ENCODE results near the gene ADH6.
"Not testable (repeated sequence)": the region's sequence is repeated elsewhere in the genome, so short reads cannot be mapped to it uniquely, and the experiment has no call there.

The ADH6 gene

DNA sequence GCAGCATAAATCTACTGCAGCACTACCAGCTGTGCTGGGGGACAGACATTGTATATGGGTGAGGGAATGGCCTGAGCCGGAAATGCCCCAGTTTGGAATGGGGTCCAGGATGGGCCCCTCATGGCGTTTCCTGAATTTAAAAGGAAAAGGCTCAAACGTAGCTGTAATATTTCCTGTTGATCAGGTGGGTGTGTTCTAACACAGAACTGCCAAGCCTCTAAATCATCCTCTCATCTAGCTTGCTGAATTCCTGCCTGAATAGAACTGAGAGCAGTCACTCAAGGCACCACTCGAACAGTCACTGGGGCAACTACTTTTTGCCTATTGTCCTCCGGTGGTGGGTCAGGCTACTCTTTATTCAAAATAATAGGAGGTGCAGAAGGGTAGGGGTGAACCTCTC is 28.7 kb downstream of the ADH6 start:
- Histone ChIP-seq H3K27ac (no peak overlapping the region), H3K4me1 (no peaks in the 10 kb centered on the region), H3K9me3 (no peaks in the 10 kb centered on the region), H3K27me3 (no peaks in the 10 kb centered on the region), H3K4me3 (no peak overlapping the region), H3K36me3 (no peaks in the 10 kb centered on the region)
- TF ChIP-seq, protein P1, sequence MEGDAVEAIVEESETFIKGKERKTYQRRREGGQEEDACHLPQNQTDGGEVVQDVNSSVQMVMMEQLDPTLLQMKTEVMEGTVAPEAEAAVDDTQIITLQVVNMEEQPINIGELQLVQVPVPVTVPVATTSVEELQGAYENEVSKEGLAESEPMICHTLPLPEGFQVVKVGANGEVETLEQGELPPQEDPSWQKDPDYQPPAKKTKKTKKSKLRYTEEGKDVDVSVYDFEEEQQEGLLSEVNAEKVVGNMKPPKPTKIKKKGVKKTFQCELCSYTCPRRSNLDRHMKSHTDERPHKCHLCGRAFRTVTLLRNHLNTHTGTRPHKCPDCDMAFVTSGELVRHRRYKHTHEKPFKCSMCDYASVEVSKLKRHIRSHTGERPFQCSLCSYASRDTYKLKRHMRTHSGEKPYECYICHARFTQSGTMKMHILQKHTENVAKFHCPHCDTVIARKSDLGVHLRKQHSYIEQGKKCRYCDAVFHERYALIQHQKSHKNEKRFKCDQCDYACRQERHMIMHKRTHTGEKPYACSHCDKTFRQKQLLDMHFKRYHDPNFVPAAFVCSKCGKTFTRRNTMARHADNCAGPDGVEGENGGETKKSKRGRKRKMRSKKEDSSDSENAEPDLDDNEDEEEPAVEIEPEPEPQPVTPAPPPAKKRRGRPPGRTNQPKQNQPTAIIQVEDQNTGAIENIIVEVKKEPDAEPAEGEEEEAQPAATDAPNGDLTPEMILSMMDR (IDR thresholded peaks at IDR 0.05) = no peak
- no peak for DNase-seq
- intact Hi-C loops (cut with DNase I; ENCODE audit: low total_unique reads) = no loop called here

DNA sequence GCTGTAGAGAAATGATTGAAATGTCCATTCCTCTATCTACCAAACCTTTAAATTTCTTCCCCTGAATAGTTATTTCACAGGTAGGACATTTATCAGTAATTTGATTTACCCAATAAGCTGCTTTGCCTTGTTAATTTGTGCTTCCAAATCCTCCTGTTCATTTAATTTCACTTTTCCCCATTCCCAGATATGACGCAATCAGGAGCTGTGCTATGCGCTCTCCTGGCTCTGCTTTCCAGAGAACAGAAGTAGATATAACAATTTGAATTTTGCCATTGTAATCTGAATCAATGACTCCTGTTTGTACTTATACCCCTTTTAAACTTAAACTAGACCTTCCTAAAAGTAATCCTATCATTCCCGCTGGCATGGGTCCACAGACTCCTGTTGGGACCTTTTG is 29.1 kb downstream of the ADH6 start:
- H3K4me1 ChIP-seq; DNase-seq; H3K27me3 ChIP-seq; H3K36me3 ChIP-seq; H3K9me3 ChIP-seq; H3K4me3 ChIP-seq; intact Hi-C loops (cut with DNase I; ENCODE audit: low total_unique reads); H3K27ac ChIP-seq: not testable (repeated sequence)

DNA sequence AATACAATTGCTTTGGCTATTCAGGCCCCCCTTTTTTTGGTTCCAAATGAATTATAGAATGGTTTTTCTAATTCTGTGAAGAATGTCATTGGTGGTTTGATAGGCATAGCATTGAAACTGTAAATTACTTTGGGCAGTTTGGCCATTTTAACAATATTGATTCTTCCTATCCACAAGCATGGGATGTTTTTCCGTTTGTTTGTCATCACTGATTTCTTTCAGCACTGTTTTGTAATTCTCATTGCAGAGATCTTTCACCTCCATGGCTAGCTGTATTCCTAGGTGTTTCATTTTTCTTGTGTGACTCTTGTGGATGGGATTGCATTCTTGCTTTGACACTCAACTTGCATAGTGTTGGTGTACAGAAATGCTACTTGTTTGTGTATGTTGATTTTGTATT is 33.0 kb downstream of the ADH6 start:
- no peak for DNase-seq
- H3K4me1 ChIP-seq = no peaks in the 10 kb centered on the region
- H3K36me3 ChIP-seq = no peaks in the 10 kb centered on the region
- intact Hi-C loops (cut with DNase I; ENCODE audit: low total_unique reads) = no loop called here
- H3K27me3 ChIP-seq = no peaks in the 10 kb centered on the region
- H3K27ac ChIP-seq = no peak overlapping the region
- no peak overlapping the region for H3K4me3 ChIP-seq
- H3K9me3 ChIP-seq = no peaks in the 10 kb centered on the region
- TF ChIP-seq, protein P1 (IDR thresholded peaks at IDR 0.05) = no peak

DNA sequence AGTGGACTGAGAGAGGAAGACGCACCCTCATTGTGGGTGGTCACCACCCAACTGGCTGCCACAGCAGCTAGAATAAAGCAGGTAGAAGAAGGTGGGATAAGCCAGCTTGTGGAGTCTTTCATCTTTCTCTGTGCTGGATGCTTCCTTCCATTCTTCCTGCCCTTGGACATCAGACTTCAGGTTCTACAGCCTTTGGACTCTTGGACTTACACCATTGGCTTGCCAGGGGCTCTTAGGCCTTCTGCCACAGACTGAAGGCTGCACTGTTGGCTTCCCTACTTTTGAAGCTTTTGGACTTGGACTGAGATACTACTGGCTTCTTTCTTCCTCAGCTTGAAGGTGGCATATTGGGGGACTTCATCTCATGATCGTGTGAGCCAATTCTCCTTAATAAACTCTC is 33.5 kb downstream of the ADH6 start:
- Histone ChIP-seq H3K27ac (no peak overlapping the region), H3K4me1 (peaks cover 0 to 1% (median 0%) of the 10 kb centered on the region in 4 donors), H3K36me3 (no peaks in the 10 kb centered on the region), H3K4me3 (no peak overlapping the region), H3K27me3 (no peaks in the 10 kb centered on the region), H3K9me3 (no peaks in the 10 kb centered on the region)
- intact Hi-C loops (cut with DNase I; ENCODE audit: low total_unique reads) = no loop called here
- no peak for DNase-seq
- TF ChIP-seq, protein P1 (IDR thresholded peaks at IDR 0.05) = no peak

DNA sequence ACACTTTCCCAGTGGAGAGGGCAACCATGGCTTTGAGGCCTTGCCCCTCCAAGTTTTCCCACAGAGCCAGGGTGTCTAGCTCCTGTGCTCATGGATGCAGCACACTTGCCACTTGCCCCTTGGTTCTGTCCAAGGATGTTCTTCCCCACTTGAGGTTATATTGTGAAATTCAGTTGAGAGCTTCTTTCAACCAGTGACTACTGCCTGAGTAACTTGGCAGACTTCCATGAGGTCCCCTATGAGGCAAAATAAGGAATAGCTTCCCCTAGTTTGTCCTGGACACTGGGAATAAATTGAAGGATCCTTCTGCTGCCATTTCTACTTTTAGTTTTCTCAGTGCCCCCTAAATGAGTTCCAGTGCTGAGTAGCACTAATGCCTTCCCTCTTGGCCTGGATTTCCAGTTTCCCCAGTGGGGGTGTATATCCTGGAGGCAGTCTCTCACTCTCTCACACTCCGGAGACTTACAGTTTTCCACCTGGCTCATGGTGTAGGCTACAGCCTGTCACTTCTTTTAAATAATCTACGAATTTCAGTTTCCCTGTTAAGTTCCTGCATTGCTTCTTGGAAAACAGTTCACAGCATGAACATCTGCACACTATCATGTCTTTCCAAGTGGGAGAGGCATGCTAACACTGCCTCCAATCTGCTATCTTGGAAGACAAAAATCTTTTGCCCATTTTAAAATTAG is 38.5 kb downstream of the ADH6 start:
- peak in 1 of 2 donors; percentile 31 for DNase-seq
- Histone ChIP-seq H3K27me3 (no peaks in the 10 kb centered on the region), H3K27ac (no peak overlapping the region), H3K4me3 (no peak overlapping the region), H3K4me1 (peaks cover 0 to 11% (median 0%) of the 10 kb centered on the region in 4 donors), H3K9me3 (peaks cover 0 to 21% (median 10%) of the 10 kb centered on the region in 3 donors), H3K36me3 (peaks cover 12 to 25% (median 19%) of the 10 kb centered on the region in 3 donors)
- TF ChIP-seq, protein P1 (IDR thresholded peaks at IDR 0.05) = no peak
- intact Hi-C loops (cut with DNase I; ENCODE audit: low total_unique reads) = no loop called here

DNA sequence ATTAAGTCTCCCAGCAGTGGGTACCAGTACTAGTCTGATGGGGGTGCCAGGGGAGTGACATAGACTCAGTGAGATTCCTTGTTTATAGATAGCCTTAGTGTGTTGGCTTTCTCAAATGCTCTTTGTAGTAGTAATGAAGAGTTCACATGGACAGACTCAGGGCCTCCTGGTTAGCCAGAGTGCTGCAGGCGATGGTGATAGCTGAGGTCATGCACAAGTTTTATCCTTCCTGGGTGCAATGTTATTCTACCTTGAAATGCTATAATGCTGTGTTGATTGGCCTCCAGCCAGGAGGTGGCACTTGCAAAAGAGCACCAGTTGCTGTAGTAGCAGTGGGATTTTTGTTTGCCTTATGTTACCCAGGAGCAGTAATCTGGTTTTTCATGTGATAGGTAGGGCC is 39.4 kb downstream of the ADH6 start:
- DNase-seq = no peak
- H3K27ac ChIP-seq = no peak overlapping the region
- H3K4me3 ChIP-seq = no peak overlapping the region
- TF ChIP-seq, protein P1 (IDR thresholded peaks at IDR 0.05) = no peak
- H3K27me3 ChIP-seq = no peaks in the 10 kb centered on the region
- peaks cover 0 to 11% (median 0%) of the 10 kb centered on the region in 4 donors for H3K4me1 ChIP-seq
- peaks cover 12 to 25% (median 19%) of the 10 kb centered on the region in 3 donors for H3K36me3 ChIP-seq
- intact Hi-C loops (cut with DNase I; ENCODE audit: low total_unique reads) = loop anchor here (2.0 kb wide), 1 partner anchor 17 kb away; no protein-coding TSS in a partner anchor
- peaks cover 0 to 21% (median 10%) of the 10 kb centered on the region in 3 donors for H3K9me3 ChIP-seq

All from tibial artery (tissue), 4 donors.